ENCODE measurements around the gene ZNF232.
"Not testable (repeated sequence)": the region's sequence is repeated elsewhere in the genome, so short reads cannot be mapped to it uniquely, and the experiment has no call there.

DNA sequence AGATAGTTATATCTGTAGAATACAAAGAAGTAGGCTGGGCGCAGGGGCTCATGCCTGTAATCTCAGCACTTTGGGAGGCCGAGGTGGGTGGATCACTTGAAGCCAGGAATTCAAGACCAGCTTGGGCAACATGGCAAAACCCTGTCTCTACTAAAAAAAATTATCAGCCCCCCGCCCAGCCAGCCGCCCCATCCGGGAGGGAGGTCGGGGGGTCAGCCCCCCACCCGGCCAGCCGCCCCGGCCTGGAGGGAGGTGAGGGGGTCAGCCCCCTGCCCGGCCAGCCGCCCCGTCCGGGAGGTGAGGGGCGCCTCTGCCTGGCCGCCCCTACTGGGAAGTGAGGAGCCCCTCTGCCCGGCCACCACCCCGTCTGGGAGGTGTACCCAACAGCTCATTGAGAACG lies 31.2 kb upstream of the ZNF232 start:
- TF ChIP-seq, protein P1, sequence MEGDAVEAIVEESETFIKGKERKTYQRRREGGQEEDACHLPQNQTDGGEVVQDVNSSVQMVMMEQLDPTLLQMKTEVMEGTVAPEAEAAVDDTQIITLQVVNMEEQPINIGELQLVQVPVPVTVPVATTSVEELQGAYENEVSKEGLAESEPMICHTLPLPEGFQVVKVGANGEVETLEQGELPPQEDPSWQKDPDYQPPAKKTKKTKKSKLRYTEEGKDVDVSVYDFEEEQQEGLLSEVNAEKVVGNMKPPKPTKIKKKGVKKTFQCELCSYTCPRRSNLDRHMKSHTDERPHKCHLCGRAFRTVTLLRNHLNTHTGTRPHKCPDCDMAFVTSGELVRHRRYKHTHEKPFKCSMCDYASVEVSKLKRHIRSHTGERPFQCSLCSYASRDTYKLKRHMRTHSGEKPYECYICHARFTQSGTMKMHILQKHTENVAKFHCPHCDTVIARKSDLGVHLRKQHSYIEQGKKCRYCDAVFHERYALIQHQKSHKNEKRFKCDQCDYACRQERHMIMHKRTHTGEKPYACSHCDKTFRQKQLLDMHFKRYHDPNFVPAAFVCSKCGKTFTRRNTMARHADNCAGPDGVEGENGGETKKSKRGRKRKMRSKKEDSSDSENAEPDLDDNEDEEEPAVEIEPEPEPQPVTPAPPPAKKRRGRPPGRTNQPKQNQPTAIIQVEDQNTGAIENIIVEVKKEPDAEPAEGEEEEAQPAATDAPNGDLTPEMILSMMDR (IDR thresholded peaks at IDR 0.05; ENCODE audit: insufficient read depth, low read length, poor library complexity, severe bottlenecking) = not testable (repeated sequence)
- TF ChIP-seq EZH2phosphoT487 (conservative IDR thresholded peaks at IDR 0.05; ENCODE audit: low read length) = not testable (repeated sequence)
